Stromal cell of bone marrow (primary cell): ENCODE results near the gene SSBP2.
"Not testable (repeated sequence)": the region's sequence is repeated elsewhere in the genome, so short reads cannot be mapped to it uniquely, and the experiment has no call there.

Source experiments
- DNase-seq: peaks from one replicate; pipeline ENCODE4 v3.0.0-alpha.2; 2012; ENCODE audit warnings: low read depth

Gene SSBP2

GRCh38 chr5:81656783-81657182 is 94.1 kb downstream of the SSBP2 start:
- DNase-seq = no peak

GRCh38 chr5:81650987-81651386 is 99.9 kb downstream of the SSBP2 start:
- DNase-seq = no peak

DNA sequence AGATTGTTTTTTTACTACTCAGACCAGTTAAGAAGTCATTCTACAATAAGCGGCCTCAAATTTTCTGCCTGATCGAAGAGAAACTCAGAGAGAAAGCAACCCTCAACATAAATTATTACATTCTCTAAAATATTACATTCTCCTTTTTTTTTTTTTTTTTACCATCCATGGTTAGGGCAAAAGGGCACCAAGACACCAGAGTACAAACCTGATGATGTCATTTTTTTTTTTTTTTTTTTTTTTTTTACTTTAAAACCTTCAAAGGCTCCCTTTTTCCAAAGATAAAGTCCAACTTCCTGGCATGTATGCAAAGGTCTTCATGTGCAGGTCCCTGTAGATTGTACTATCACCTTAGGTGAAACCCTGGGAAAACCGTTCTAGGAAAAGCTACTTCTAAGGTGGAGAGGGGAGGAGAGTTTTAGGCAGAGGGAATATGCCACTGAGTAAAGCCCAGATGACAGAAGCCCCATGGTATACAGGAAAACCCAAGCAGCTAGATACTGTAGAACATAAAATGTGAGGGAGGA is 104.4 kb downstream of the SSBP2 start:
- DNase-seq = no peak

DNA sequence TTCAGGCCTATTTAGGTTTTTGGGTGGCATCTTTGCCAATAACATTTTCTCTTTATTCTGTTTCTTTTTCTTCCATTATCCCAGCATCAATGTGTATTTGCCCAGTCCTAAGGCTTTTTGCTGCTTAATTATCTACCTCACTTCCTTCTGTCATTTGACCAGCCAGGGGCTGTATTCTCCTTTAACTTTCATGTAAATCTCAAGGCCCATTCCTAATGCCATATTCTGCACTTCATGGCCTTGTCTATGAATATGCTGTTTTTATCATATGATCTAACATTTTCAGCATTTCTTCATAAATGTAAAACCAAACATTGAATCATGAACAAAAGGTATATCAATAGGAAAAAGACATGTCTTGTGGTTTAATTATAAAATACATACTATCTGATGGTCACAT is 108.7 kb downstream of the SSBP2 start:
- DNase-seq = no peak

DNA sequence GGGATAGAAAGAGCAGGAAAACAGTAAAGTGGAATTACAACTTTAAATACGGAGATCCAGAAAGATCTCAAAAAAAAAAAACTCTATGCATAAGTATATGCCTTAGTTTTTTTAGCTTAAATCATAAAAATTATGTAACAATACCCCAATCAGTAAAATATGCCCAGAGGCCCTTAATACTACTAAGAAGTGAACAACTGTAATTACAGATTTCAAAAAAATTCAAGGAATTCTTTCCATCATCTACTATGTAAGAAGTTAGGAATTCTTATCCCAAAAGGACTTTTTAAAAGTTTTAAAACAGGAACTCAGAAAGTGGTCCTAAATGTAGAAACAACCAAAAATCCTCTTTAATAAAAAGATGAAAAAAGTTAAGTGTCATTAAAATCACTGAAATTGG is 111.3 kb downstream of the SSBP2 start:
- no peak for DNase-seq

- DNase-seq = no peak
Observed at GRCh38 chr5:81638471-81638870, 112.4 kb downstream of the SSBP2 start.

DNA sequence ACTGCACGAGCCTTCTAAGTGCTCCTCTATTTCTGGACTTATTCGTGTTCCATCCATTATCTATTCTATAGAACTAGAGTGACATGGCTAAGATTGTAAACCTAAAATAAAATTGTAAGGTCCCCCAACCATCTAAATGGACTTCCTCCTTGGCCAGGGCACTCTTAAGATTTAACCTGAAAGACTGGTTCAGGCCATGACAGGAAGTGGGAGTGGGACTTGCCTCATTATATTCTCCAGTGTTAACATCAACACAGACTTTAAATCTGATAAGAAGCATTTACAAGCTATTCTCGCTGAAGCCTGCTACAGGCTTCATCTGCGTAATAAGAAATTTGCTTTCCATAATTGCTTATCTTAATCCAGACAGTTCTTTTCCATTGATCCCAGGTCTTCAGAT is 117.0 kb downstream of the SSBP2 start:
- DNase-seq = no peak

DNA sequence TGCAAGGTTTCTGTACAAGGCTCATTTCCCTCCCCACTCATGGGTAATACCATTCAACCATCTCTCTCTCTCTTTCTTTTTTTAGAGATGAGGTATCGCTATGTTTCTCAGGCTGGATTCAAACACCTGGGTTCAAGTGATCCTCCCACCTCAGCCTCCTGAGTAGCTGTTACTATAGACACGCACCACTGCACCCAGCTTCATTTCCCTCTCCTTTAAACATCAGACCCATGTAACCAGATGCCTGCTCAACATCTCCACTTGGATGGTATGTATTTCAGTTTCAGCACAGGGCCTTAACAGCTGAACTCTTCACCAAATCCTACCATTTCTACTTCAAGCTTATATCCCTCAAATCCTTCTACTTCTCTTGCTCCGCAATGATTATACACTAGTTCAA is 117.4 kb downstream of the SSBP2 start:
- no peak for DNase-seq

GRCh38 chr5:81632679-81633078 is 118.2 kb downstream of the SSBP2 start:
- no peak for DNase-seq

DNA sequence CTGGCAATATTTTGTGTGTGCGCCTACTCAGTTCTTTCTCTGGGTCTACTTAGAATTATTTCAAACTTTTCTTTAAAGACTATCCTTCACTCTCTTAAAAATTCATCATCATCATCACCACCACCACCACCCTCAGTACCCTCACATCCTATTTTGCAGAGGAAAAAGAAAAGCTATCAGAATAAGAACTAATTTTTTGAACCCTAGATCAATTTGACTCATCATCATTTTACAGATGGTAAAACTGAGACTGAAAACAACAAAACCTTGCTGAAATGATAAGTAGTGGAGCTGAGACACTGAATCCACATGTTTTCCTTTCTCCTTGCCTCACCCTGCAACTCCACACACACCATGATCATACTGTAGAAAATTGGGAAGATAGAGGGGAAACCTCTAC is 119.3 kb downstream of the SSBP2 start:
- DNase-seq = no peak

GRCh38 chr5:81631124-81631523 is 119.8 kb downstream of the SSBP2 start:
- no peak for DNase-seq

- no peak for DNase-seq
Observed at GRCh38 chr5:81630684-81631083, 120.2 kb downstream of the SSBP2 start.

- no peak for DNase-seq
Observed at GRCh38 chr5:81629986-81630385, 120.9 kb downstream of the SSBP2 start.

GRCh38 chr5:81628061-81628460 is 122.8 kb downstream of the SSBP2 start:
- not testable (repeated sequence) for DNase-seq

GRCh38 chr5:81626524-81626923 is 124.4 kb downstream of the SSBP2 start:
- DNase-seq = no peak

DNA sequence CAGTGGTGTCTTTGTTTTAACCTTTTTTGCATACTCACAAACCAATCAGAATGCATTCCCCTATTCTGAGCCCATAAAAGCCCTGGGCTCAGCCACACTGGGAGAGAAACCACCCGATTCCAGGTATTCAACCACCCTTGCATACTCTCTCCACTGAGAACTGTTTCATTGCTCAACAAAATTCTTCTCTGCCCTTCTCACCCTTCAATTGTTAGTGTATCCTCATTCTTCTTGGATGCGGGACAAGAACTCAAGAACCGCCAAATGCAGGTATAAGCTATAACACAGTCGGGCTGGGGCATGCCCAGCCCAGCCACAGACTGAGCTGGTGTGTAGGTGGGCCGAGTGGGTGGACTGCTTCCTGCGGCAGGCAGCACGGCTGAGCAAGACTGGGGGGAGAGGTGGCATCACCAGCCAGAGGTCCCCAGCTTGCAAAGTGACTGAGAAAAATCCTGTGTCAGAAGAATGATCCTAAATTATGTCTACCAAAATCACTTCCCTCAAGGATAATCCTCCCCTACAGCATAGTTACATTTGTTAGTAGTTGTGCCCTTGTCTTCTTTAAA is 141.0 kb downstream of the SSBP2 start:
- no peak for DNase-seq

DNA sequence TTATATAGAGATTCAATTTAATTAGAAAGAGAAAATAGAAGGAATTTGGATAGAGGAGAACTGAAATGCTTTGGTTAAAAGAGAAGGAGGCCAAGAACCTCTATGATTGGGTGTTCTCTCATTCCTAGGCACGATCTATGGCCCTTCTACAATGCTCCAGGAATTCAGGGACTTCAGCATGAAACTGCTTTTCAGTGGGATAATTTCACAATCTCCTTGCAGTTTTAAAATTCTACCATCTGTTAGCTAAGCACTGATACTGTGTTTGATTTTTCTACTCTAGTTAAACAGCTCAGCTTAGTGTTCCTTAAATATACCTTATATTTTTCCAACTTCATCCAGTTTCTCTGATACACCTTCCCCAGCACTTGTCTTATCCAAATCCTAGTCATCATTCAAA is 141.9 kb downstream of the SSBP2 start:
- no peak for DNase-seq

- no peak for DNase-seq
Observed at GRCh38 chr5:81607693-81608092, 143.2 kb downstream of the SSBP2 start.

GRCh38 chr5:81606150-81606549 is 144.7 kb downstream of the SSBP2 start:
- DNase-seq = no peak

DNA sequence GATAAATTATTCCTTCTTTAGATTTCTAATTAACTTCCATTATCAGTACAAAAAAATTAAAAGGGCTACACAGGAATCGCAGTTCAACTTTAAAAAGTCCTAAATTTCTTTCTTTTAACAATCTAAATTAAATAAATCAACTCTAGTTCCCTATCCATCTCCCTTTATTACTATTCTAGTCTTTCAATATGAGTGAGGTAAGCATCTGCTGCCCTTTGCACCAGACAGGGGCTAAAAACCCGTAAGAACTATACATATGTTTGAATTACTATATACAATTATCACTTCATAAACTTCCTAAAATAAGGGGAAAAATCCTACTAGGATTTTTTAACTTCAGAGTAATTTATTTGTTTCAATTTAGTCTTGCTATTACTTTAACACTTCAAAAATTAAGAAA is 145.6 kb downstream of the SSBP2 start:
- DNase-seq = no peak

DNA sequence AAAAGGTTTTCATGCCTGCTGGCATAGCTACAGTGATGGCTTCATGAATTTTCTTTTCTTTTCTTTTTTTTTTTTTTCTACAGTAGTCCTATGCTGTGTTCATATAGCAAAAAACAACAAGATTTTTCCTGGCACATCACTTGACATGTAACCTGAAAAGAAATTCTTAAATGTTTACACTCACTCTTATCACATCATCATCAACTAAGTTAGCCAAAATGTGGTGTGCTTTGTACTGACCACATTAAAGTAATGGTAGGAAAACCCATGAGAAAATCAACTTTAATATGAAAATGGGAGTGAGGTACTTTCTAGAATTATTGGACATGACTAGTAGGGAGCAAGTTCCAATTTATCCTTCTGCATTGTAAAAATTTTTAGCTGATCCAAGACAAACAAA is 146.7 kb downstream of the SSBP2 start:
- no peak for DNase-seq

- DNase-seq = no peak
Observed at GRCh38 chr5:81601919-81602318, 149.0 kb downstream of the SSBP2 start.

DNA sequence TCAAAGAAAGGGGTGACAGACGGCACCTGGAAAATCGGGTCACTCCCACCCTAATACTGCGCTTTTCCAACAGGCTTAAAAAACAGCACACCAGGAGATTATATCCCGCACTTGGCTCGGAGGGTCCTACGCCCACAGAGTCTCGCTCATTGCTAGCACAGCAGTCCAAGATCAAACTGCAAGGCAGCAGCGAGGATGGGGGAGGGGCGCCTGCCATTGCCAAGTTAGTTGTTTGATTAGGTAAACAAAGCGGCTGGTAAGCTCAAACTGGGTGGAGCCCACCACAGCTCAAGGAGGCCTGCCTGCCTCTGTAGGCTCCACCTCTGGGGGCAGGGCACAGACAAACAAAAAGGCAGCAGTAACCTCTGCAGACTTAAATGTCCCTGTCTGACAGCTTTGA is 158.8 kb downstream of the SSBP2 start:
- not testable (repeated sequence) for DNase-seq

- DNase-seq = no peak
Observed at GRCh38 chr5:81590498-81591384, 160.2 kb downstream of the SSBP2 start.
